ENCODE measurements around the gene LLGL2. TPM values are rescaled to one million over a fixed set of nuclear protein-coding genes. Genes with fewer than 3 reads are reported as not detected.

LLGL2 gene
- total and polyA plus RNA-seq, 10 of the 15 experiments (the other 5 are each of a cell fraction or from before 2014, with no cell fraction given): 0.21 to 9.9 (median 4.5) TPM

GRCh38 chr17:75540923-75541503 lies 15.5 kb downstream of the LLGL2 start:
- ATAC-seq: no peak
- H4K20me1 ChIP-seq (ENCODE audit: control insufficient read depth, insufficient read depth): no peaks in the 10 kb centered on the region
- H3K79me2 ChIP-seq (ENCODE audit: control insufficient read depth, insufficient read depth, low read length): no peaks in the 10 kb centered on the region
- H3K27ac ChIP-seq (ENCODE audit: control insufficient read depth, insufficient read depth): no peak overlapping the region
- ChIA-PET RAD21 (ENCODE audit: unreplicated experiment) (no interaction called here), SMC1A (ENCODE audit: uncharacterized antibody, unreplicated experiment) (no interaction called here), POLR2A (no interaction called here), CTCF (no interaction called here)
- H3K9me3 ChIP-seq (replicated peaks; ENCODE audit: control insufficient read depth, insufficient read depth, low read length): no peaks in the 10 kb centered on the region
- no peak for DNase-seq (ENCODE audit: low read depth, low spot score)
- no peak overlapping the region for H2AFZ ChIP-seq (ENCODE audit: control insufficient read depth, low read depth, low read length)
- in situ Hi-C loops (cut with MboI): no loop called here
- no peak for FAIRE-seq
- TF ChIP-seq FOXK2 (IDR thresholded peaks at IDR 0.05) (no peak), CREM (IDR thresholded peaks at IDR 0.05; ENCODE audit: low read depth) (no peak), JUNB (IDR thresholded peaks at IDR 0.05) (no peak)
- TF ChIP-seq, protein P1, sequence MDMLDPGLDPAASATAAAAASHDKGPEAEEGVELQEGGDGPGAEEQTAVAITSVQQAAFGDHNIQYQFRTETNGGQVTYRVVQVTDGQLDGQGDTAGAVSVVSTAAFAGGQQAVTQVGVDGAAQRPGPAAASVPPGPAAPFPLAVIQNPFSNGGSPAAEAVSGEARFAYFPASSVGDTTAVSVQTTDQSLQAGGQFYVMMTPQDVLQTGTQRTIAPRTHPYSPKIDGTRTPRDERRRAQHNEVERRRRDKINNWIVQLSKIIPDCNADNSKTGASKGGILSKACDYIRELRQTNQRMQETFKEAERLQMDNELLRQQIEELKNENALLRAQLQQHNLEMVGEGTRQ (IDR thresholded peaks at IDR 0.05; ENCODE audit: borderline replicate concordance, low read depth, low read length): no peak
- TF ChIP-seq, protein P2, sequence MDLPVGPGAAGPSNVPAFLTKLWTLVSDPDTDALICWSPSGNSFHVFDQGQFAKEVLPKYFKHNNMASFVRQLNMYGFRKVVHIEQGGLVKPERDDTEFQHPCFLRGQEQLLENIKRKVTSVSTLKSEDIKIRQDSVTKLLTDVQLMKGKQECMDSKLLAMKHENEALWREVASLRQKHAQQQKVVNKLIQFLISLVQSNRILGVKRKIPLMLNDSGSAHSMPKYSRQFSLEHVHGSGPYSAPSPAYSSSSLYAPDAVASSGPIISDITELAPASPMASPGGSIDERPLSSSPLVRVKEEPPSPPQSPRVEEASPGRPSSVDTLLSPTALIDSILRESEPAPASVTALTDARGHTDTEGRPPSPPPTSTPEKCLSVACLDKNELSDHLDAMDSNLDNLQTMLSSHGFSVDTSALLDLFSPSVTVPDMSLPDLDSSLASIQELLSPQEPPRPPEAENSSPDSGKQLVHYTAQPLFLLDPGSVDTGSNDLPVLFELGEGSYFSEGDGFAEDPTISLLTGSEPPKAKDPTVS (IDR thresholded peaks at IDR 0.05; ENCODE audit: low read depth, low read length): no peak
- TF ChIP-seq, protein P3, sequence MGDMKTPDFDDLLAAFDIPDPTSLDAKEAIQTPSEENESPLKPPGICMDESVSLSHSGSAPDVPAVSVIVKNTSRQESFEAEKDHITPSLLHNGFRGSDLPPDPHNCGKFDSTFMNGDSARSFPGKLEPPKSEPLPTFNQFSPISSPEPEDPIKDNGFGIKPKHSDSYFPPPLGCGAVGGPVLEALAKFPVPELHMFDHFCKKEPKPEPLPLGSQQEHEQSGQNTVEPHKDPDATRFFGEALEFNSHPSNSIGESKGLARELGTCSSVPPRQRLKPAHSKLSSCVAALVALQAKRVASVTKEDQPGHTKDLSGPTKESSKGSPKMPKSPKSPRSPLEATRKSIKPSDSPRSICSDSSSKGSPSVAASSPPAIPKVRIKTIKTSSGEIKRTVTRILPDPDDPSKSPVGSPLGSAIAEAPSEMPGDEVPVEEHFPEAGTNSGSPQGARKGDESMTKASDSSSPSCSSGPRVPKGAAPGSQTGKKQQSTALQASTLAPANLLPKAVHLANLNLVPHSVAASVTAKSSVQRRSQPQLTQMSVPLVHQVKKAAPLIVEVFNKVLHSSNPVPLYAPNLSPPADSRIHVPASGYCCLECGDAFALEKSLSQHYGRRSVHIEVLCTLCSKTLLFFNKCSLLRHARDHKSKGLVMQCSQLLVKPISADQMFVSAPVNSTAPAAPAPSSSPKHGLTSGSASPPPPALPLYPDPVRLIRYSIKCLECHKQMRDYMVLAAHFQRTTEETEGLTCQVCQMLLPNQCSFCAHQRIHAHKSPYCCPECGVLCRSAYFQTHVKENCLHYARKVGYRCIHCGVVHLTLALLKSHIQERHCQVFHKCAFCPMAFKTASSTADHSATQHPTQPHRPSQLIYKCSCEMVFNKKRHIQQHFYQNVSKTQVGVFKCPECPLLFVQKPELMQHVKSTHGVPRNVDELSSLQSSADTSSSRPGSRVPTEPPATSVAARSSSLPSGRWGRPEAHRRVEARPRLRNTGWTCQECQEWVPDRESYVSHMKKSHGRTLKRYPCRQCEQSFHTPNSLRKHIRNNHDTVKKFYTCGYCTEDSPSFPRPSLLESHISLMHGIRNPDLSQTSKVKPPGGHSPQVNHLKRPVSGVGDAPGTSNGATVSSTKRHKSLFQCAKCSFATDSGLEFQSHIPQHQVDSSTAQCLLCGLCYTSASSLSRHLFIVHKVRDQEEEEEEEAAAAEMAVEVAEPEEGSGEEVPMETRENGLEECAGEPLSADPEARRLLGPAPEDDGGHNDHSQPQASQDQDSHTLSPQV (IDR thresholded peaks at IDR 0.05): no peak
- 16% methylated on average over 4 of the region's 4 CpGs for WGBS (ENCODE audit: insufficient coverage, insufficient replicate concordance, low lambda C conversion rate, missing lambda C conversion rate)
- H3K9ac ChIP-seq (ENCODE audit: control insufficient read depth, insufficient read depth, low read length): no peak overlapping the region
- H3K27me3 ChIP-seq (replicated peaks in 1 of 2; ENCODE audit: control insufficient read depth in 2 of 2, insufficient read depth in 2 of 2, low read length in 1 of 2): no peaks in the 10 kb centered on the region
- H3K4me3 ChIP-seq: no peak overlapping the region
- no peak overlapping the region for H3K4me2 ChIP-seq (ENCODE audit: control insufficient read depth, insufficient read depth)
- intact Hi-C loops (cut with micrococcal nuclease; ENCODE audit: unreplicated experiment): no loop called here
- no TSS peak for BruUV-seq (replicated peaks)
- no peaks in the 10 kb centered on the region for H3K36me3 ChIP-seq (ENCODE audit: control insufficient read depth in 2 of 2, insufficient read depth in 2 of 2, low read length in 1 of 2)
- no peaks in the 10 kb centered on the region for H3K4me1 ChIP-seq (ENCODE audit: control insufficient read depth, insufficient read depth, low read length)
